Measurements from ENCODE around the gene DCC.

DCC gene

DNA sequence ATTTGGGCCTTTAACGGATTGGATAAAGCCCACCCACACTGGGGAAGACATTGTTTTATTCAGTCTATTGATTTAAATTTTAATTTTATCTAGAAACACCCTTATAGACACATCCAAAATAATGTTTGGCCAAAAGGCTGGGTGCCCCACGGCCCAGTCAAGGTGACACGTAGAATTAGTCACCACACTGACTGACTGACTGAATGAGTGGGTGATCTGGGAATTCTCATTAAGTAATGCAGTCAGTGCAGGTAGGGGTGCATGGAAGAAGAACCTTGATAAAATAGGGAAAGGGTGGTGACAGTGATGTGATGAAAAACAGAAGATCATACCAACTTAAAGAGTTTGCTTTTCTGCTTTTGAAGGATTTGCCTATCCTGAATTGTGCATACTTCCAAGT is 554.8 kb downstream of the DCC start:
- no peak overlapping the region for H3K27ac Mint-ChIP-seq
- no peak overlapping the region for H3K4me3 Mint-ChIP-seq
- TF ChIP-seq, protein P1, sequence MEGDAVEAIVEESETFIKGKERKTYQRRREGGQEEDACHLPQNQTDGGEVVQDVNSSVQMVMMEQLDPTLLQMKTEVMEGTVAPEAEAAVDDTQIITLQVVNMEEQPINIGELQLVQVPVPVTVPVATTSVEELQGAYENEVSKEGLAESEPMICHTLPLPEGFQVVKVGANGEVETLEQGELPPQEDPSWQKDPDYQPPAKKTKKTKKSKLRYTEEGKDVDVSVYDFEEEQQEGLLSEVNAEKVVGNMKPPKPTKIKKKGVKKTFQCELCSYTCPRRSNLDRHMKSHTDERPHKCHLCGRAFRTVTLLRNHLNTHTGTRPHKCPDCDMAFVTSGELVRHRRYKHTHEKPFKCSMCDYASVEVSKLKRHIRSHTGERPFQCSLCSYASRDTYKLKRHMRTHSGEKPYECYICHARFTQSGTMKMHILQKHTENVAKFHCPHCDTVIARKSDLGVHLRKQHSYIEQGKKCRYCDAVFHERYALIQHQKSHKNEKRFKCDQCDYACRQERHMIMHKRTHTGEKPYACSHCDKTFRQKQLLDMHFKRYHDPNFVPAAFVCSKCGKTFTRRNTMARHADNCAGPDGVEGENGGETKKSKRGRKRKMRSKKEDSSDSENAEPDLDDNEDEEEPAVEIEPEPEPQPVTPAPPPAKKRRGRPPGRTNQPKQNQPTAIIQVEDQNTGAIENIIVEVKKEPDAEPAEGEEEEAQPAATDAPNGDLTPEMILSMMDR (IDR thresholded peaks at IDR 0.05), result no peak
- peaks cover 5% of the 10 kb centered on the region for H3K4me1 Mint-ChIP-seq
- H3K9me3 Mint-ChIP-seq, result no peaks in the 10 kb centered on the region
- no peak for DNase-seq
- peaks cover 2% of the 10 kb centered on the region for H3K27me3 Mint-ChIP-seq (ENCODE audit: low read depth, poor library complexity)
- H3K36me3 Mint-ChIP-seq (ENCODE audit: low read depth), result no peaks in the 10 kb centered on the region

DNA sequence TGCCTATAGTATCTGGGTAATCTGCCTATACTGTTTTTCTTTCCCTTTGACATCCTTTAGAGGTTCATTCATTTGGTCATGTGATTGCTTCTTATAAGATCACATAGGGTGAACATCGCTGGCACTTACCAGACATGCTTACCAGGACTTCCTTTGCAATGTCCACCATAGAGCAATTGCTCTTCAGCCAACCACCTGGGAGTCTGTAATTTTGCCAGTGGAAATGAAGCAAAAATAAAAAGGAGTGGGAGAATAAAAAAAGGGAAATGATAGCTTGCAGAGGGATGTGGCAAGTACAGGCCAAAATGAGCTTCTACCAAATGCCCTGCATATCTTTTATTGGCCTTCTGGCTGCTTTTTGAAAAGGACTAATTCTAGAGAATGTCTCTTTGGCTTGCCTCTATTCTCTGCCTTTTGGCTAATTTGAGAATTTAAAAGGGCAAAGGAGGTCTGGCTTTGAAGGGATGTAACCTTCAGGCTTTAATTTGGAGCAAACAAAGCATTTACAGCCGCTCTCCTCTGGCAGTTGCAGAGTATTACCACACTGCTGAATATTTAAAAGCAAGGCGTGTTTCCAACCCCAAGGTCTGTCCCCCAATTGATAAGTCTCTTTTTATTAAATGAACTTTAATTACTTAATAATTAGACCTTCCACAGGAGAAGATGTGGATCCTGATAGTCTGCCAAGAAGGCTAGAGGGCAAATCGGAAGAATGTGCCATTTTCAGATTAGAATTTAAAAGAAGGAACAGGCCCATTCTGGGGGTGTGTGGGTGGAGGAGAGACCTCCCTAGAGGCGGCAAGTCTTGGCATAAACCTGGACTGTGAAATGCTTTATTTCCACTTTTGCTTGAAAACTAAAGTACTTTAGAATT is 557.9 kb downstream of the DCC start:
- no peak overlapping the region for H3K4me3 Mint-ChIP-seq
- no peak for DNase-seq
- no peaks in the 10 kb centered on the region for H3K9me3 Mint-ChIP-seq
- no peaks in the 10 kb centered on the region for H3K36me3 Mint-ChIP-seq (ENCODE audit: low read depth)
- peaks cover 2% of the 10 kb centered on the region for H3K27me3 Mint-ChIP-seq (ENCODE audit: low read depth, poor library complexity)
- TF ChIP-seq, protein P1 (IDR thresholded peaks at IDR 0.05), result no peak
- peaks cover 5% of the 10 kb centered on the region for H3K4me1 Mint-ChIP-seq
- no peak overlapping the region for H3K27ac Mint-ChIP-seq

DNA sequence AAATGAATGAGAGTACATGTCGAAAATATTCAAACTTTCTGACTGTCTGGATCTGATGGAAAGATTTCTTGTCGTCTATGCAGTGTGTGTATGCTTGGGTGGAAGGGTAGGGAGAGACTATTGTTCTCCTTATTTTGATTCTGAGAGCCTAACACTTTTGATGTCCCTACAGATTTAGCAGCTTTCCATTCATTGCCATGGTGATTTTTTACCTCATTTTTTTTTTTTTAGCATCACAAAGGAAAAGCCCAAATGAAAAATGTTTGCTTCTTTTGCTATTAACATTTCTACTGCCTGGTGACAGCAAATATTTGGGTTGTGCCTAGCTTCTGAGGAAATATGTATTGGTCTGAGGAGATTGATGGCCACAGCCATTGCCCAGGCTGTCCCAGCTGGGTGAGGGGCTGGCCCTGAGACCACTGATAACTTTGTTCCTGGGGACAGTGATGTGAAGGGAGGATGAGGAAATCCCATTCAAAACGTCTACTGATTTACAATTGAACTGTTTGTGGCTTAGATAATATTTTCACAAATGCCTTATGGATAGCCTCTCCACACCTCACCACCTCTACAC is 558.6 kb downstream of the DCC start:
- Mint-ChIP-seq H3K4me1 (peaks cover 5% of the 10 kb centered on the region), H3K4me3 (no peak overlapping the region), H3K36me3 (ENCODE audit: low read depth) (no peaks in the 10 kb centered on the region), H3K9me3 (no peaks in the 10 kb centered on the region), H3K27ac (no peak overlapping the region), H3K27me3 (ENCODE audit: low read depth, poor library complexity) (peaks cover 2% of the 10 kb centered on the region)
- no peak for DNase-seq
- TF ChIP-seq, protein P1 (IDR thresholded peaks at IDR 0.05), result no peak

DNA sequence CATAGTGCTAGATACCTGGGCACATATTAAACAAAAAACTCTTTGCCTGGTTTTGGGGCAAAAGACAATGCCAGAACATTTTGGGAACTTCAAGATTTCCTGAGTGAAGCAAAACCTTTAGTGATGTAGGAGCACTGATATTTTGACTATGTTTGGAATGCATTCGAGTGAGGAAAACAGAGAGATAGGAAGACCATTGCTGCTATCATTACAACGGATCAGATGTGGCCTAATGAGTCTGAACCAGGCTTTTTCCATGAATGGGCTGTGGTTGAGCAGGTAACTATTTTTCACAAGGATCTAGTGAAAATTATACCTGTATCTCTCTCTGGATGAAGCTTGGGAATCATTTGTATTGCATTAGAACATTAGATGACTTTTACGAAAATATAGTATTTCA is 562.2 kb downstream of the DCC start:
- no peaks in the 10 kb centered on the region for H3K36me3 Mint-ChIP-seq (ENCODE audit: low read depth)
- no peak for DNase-seq
- peaks cover 2% of the 10 kb centered on the region for H3K27me3 Mint-ChIP-seq (ENCODE audit: low read depth, poor library complexity)
- TF ChIP-seq, protein P1 (IDR thresholded peaks at IDR 0.05), result no peak
- H3K4me1 Mint-ChIP-seq, result peaks cover 5% of the 10 kb centered on the region
- H3K4me3 Mint-ChIP-seq, result no peak overlapping the region
- no peaks in the 10 kb centered on the region for H3K9me3 Mint-ChIP-seq
- H3K27ac Mint-ChIP-seq, result no peak overlapping the region

DNA sequence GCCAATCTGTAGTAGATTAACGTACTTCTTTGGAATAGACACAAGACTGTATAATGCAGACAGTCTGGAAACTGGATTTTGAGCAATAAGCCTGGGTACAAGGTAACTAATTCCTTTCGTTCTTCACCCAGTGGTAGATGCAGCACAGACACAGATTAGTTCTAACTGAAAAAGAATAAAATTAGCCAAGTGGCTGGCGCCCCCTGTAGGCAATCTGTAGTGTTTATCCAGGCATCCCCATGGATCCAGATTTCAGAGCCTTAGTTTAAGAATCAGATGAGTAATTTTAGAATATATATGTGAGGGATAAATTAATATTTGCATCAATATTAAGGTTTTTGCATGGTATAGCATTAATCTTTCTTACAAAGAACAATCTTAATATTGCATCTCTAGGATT is 563.9 kb downstream of the DCC start:
- Mint-ChIP-seq H3K4me1 (no peaks in the 10 kb centered on the region), H3K4me3 (no peak overlapping the region), H3K27ac (no peak overlapping the region), H3K27me3 (ENCODE audit: low read depth, poor library complexity) (no peaks in the 10 kb centered on the region), H3K36me3 (ENCODE audit: low read depth) (no peaks in the 10 kb centered on the region), H3K9me3 (no peaks in the 10 kb centered on the region)
- TF ChIP-seq, protein P1 (IDR thresholded peaks at IDR 0.05), result peak; percentile 83
- peak; percentile 71 for DNase-seq

Data from nephron progenitor cell (in vitro differentiated cells).